ENCODE measurements around the gene BMP8A.

GRCh38 chr1:39452540-39452939 is 38.9 kb upstream of the BMP8A start:
- no peak for TF ChIP-seq CTCF (IDR thresholded peaks at IDR 0.05; ENCODE audit: borderline replicate concordance, extremely low read depth, low read length, poor library complexity, severe bottlenecking)
- no peak for TF ChIP-seq EZH2 (IDR thresholded peaks at IDR 0.05; ENCODE audit: borderline replicate concordance, low read depth, low read length, severe bottlenecking)

Data from DND-41 (cell line).